ENCODE data around the gene SORCS3.

GRCh38 chr10:105243825-105244224, 602.7 kb downstream of the SORCS3 start:
- TF ChIP-seq CTCF (IDR thresholded peaks at IDR 0.05), result no peak
- TF ChIP-seq EZH2 (IDR thresholded peaks at IDR 0.05; ENCODE audit: borderline replicate concordance, insufficient read depth, low read depth, low read length, poor library complexity, severe bottlenecking), result no peak

Data from B cell (primary cell).